ENCODE data around the gene LTB4R2. TPM values are rescaled to one million over a fixed set of nuclear protein-coding genes. Genes with fewer than 3 reads are reported as not detected.
A peak's percentile ranks its signal among the peaks of the same experiment; 100 is the strongest.

The LTB4R2 gene
- total RNA-seq, 1 donor from 2014 or later: 13.3 TPM

GRCh38 chr14:24334431-24335291 lies 24.7 kb downstream of the LTB4R2 start, which contains the start of gene ADCY4:
Gene ADCY4, minus strand, starts transcription at chr14:24335071. Its CDS starts 419 bp downstream, at chr14:24334652.
- Mint-ChIP-seq H3K9me3 (ENCODE audit: unreplicated experiment) (no peaks in the 10 kb centered on the region), H3K36me3 (ENCODE audit: low read depth, unreplicated experiment) (peaks cover 20% of the 10 kb centered on the region), H3K27me3 (ENCODE audit: unreplicated experiment) (peaks cover 40% of the 10 kb centered on the region), H3K27ac (ENCODE audit: unreplicated experiment) (peak within 1 kb of the TSS; percentile 89), H3K4me3 (ENCODE audit: unreplicated experiment) (peak within 1 kb of the TSS; percentile 98), H3K4me1 (ENCODE audit: unreplicated experiment) (peaks cover 43% of the 10 kb centered on the region)
- no peak for TF ChIP-seq CTCF (IDR thresholded peaks at IDR 0.05; ENCODE audit: unreplicated experiment)
- DNase-seq (ENCODE audit: low spot score): peak; percentile 51

DNA sequence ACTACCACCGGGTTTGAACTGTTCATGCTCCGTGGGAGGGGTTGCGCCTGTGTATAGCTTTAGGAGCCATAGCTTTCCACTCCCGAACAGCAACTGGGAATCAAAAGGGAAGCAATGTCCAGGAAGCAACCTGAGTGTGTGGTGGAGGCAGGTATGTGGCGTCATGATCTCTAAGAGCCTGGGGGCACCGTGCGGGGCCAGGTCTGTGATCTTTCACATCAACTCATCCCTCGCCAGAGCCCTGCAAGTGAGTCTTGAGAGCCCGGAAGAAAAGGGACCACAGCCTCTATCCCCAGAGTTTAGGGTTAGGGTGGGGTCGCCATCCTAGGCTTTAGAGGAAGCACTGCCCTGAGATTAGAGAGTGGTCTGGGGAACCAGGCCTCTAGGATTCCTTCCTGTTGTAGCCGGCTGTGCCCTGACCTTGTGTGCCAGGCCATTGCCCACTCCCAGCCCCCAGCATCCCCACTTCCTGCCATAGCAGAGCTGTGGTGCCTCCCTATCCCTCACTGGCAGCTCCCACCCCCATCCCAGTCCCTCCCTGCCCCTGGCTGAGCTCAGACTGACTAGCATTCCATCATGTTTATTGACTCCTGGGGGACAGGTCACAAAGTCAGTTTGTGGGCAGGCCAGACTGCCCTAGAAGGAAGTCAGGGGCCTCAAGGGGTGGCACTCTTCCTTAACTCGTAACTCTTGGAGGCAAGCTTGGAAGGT lies 25.7 kb downstream of the LTB4R2 start:
- Mint-ChIP-seq H3K4me3 (ENCODE audit: unreplicated experiment) (peak overlapping the region; percentile 90), H3K27ac (ENCODE audit: unreplicated experiment) (peak overlapping the region; percentile 48), H3K27me3 (ENCODE audit: unreplicated experiment) (peaks cover 38% of the 10 kb centered on the region), H3K4me1 (ENCODE audit: unreplicated experiment) (peaks cover 34% of the 10 kb centered on the region), H3K36me3 (ENCODE audit: low read depth, unreplicated experiment) (peaks cover 10% of the 10 kb centered on the region), H3K9me3 (ENCODE audit: unreplicated experiment) (no peaks in the 10 kb centered on the region)
- DNase-seq (ENCODE audit: low spot score): no peak
- no peak for TF ChIP-seq CTCF (IDR thresholded peaks at IDR 0.05; ENCODE audit: unreplicated experiment)

DNA sequence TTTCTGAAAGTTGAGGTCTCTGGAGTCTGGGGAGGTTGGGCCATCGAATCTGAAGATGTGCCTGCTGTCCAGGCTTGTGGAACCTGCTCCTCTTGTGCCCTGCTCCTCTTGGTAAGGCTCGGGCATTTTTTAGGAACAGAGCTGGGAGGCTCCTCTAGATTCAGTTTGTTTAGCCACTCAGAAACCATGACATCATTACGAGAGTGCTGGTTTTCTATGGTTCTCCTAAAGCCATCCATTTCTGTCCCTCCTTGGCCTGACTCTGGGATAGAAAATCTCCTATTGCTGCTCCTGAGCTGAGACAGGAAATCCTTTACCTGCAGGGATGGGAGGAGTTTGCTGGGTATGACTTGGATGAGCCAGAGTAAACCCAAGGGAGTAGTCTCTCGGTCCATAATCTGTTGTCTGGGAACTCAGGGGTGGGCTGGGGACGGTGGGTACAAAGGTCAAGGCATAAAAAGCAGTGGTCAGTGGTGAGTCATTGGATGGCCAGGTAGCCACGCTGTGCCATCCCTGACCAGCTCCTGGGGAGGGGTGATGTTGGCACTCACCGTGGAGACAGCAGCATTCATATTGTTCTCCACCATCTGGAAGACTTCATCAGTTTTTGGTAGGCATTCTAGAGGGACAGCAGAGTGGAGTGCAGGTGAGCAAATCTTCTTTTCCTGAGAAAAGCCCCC lies 27.3 kb downstream of the LTB4R2 start:
- no peak overlapping the region for H3K27ac Mint-ChIP-seq (ENCODE audit: unreplicated experiment)
- H3K9me3 Mint-ChIP-seq (ENCODE audit: unreplicated experiment): no peaks in the 10 kb centered on the region
- peaks cover 37% of the 10 kb centered on the region for H3K27me3 Mint-ChIP-seq (ENCODE audit: unreplicated experiment)
- DNase-seq (ENCODE audit: low spot score): no peak
- H3K4me3 Mint-ChIP-seq (ENCODE audit: unreplicated experiment): no peak overlapping the region
- peaks cover 4% of the 10 kb centered on the region for H3K36me3 Mint-ChIP-seq (ENCODE audit: low read depth, unreplicated experiment)
- no peak for TF ChIP-seq CTCF (IDR thresholded peaks at IDR 0.05; ENCODE audit: unreplicated experiment)
- H3K4me1 Mint-ChIP-seq (ENCODE audit: unreplicated experiment): peaks cover 29% of the 10 kb centered on the region

DNA sequence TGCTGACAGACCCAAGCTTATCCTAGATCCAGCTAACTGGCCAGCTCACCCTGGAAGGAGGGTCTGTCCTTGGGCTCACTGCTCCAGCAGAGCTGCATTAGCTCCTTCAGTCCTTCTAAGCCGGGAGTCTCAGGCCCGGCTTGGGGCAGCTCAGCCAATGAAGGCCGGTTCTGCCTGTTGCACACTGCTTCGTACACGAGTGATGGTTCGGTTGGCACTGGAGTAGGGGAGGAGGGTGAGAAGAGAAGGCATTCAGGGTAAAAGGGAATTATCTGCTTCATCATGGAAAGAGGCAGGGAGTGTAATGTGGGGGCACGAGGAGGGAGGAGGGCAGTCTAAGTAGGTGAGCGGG lies 27.9 kb downstream of the LTB4R2 start:
- Mint-ChIP-seq H3K27me3 (ENCODE audit: unreplicated experiment) (peaks cover 37% of the 10 kb centered on the region), H3K4me3 (ENCODE audit: unreplicated experiment) (no peak overlapping the region), H3K36me3 (ENCODE audit: low read depth, unreplicated experiment) (peaks cover 3% of the 10 kb centered on the region), H3K9me3 (ENCODE audit: unreplicated experiment) (no peaks in the 10 kb centered on the region), H3K27ac (ENCODE audit: unreplicated experiment) (no peak overlapping the region), H3K4me1 (ENCODE audit: unreplicated experiment) (peaks cover 27% of the 10 kb centered on the region)
- no peak for TF ChIP-seq CTCF (IDR thresholded peaks at IDR 0.05; ENCODE audit: unreplicated experiment)
- no peak for DNase-seq (ENCODE audit: low spot score)
